GM20000 (cell line): Measurements from ENCODE around the gene ATP5PO.
A peak's percentile ranks its signal among the peaks of the same experiment; 100 is the strongest.

Experiments used
- DNase-seq: peaks from one replicate; pipeline ENCODE4 v3.0.0; 2012; ENCODE audit warnings: low spot score
- TF ChIP-seq, protein P1 (sequence below): IDR thresholded peaks from 2 replicates; pipeline ENCODE4 v1.5.1; 2012; ENCODE audit warnings: mild to moderate bottlenecking, control low read depth; ENCODE audit errors: extremely low read depth, missing control alignments

Gene ATP5PO, protein sequence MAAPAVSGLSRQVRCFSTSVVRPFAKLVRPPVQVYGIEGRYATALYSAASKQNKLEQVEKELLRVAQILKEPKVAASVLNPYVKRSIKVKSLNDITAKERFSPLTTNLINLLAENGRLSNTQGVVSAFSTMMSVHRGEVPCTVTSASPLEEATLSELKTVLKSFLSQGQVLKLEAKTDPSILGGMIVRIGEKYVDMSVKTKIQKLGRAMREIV

DNA sequence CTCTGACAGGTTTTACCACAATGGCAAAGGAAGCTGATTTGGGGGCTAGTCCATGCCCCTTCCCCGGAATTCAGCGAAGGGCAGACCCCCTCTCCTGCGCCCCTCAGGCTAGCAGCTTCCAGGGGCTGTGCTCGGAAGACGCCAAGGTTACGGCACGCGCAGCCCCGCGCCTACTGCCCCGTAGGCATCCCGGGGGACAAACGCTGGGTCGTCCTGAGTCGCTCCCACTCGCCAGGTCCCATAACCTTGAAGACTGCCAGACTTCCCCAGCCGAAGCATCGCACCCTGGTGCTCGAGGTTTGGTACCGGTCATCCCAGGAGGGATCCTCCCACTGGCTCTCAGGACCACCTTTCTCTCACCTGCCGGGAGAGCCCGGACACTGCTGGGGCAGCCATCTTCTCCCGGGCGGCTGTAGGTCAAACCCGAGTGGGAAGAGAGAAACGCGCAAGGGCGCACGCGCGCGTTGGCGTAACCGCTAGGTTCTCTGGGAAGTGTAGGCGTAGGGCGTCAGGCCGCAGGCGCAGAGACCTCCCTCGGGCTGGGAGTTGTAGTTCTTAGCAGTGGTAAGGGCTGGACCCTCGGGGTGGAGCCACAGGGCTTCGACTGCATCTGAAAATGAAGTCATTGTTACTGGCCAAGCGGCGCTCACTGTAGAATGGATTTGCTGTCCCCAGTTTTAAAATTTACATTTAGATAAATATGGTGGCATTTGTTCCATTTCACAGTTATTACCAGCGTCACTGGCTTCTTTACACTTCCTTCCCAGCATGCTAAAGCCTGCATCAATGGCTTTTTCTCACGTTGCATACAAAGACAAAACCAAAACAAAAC lies at the start of gene ATP5PO:
Gene ATP5PO, minus strand, starts transcription at position 437 of the 832 bp plus-strand sequence. Its CDS starts 41 bp downstream, at position 396.
- TF ChIP-seq, protein P1, sequence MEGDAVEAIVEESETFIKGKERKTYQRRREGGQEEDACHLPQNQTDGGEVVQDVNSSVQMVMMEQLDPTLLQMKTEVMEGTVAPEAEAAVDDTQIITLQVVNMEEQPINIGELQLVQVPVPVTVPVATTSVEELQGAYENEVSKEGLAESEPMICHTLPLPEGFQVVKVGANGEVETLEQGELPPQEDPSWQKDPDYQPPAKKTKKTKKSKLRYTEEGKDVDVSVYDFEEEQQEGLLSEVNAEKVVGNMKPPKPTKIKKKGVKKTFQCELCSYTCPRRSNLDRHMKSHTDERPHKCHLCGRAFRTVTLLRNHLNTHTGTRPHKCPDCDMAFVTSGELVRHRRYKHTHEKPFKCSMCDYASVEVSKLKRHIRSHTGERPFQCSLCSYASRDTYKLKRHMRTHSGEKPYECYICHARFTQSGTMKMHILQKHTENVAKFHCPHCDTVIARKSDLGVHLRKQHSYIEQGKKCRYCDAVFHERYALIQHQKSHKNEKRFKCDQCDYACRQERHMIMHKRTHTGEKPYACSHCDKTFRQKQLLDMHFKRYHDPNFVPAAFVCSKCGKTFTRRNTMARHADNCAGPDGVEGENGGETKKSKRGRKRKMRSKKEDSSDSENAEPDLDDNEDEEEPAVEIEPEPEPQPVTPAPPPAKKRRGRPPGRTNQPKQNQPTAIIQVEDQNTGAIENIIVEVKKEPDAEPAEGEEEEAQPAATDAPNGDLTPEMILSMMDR: no peak

GRCh38 chr21:33964706-33965325 lies 49.2 kb upstream of the ATP5PO start:
- TF ChIP-seq, protein P1: no peak
- DNase-seq: no peak

More for the DNA sequence above, at the start of gene ATP5PO:
- peak; percentile 92 for DNase-seq

DNA sequence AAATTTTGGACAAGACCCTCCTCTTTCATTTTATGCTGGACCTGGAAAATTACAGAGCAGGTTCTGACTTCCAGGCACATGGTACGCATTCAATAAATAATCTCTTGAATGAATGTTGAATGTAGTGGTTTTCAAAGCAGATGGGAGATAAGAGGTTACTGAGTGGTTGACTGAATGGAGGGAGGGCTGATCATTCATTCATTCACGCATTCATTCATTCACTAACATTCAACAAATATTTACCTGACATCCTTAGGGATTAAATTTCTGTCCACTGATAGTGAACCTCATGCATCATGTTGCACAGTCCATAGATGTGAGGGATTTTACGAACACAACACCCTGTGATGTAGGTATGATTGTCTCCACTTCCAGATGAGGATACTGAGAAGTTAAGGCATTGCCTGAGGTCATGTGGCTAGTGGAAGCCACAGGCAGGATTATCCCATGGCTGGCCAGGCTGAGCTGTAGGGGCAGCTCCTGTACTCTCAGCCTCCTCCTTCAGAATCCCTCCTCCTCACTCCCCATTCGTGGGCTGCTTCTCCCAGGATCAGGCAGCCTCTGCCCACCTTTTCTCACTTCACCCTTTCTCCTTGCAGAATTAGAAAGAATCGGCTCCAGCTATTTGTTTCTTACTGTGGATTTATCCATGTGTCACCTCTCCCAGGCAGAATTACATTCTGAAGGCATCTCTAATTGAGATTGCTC lies 48.4 kb upstream of the ATP5PO start:
- TF ChIP-seq, protein P1: no peak
- DNase-seq: no peak

- TF ChIP-seq, protein P1: no peak
These were observed 46.7 kb upstream of the ATP5PO start for GRCh38 chr21:33962290-33962689.

DNA sequence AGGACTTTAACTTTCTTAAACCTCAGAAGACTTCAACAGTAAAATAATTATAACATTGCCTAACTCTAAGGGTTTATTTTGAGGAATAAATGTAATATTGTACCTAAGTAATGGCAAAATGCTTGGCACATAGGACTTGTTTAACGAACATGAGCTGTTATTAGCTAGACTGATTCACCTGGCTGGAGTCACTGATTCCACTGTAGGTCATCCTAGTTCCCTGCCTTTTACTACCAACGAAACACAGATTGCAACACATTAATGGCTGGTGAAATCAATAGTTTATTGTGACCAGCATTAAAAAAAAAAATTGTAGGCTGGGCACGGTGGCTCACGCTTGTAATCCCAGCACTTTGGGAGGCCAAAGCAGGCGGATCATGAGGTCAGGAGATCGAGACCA lies 45.5 kb upstream of the ATP5PO start:
- TF ChIP-seq, protein P1: no peak
- no peak for DNase-seq

More at GRCh38 chr21:33962290-33962689, 46.7 kb upstream of the ATP5PO start:
- DNase-seq: no peak

- DNase-seq: no peak
- TF ChIP-seq, protein P1: no peak
These were observed 44.1 kb upstream of the ATP5PO start for GRCh38 chr21:33959680-33960079.
